ENCODE data around the gene ADD3. TPM values are rescaled to one million over a fixed set of nuclear protein-coding genes. Genes with fewer than 3 reads are reported as not detected.

Gene ADD3
- total RNA-seq, 1 donor from 2014 or later: 94.6 TPM

GRCh38 chr10:110067960-110068770 is 60.4 kb downstream of the ADD3 start:
- H3K9me3 ChIP-seq: no peaks in the 10 kb centered on the region
- H3K4me1 ChIP-seq: peaks cover 44% of the 10 kb centered on the region
- peak overlapping the region; percentile 65 for H3K27ac ChIP-seq
- no peaks in the 10 kb centered on the region for H3K27me3 ChIP-seq (ENCODE audit: low read depth)
- no peak for TF ChIP-seq CTCF (IDR thresholded peaks at IDR 0.05)
- intact Hi-C loops (cut with DNase I): no loop called here
- ATAC-seq (peak; percentile 79 to 83), DNase-seq (no peak)
- H3K36me3 ChIP-seq: no peaks in the 10 kb centered on the region
- no peak overlapping the region for H3K4me3 ChIP-seq

GRCh38 chr10:110068780-110069179 is 61.0 kb downstream of the ADD3 start:
- H3K4me3 ChIP-seq: no peak overlapping the region
- H3K9me3 ChIP-seq: no peaks in the 10 kb centered on the region
- DNase-seq: no peak
- H3K27ac ChIP-seq: peak overlapping the region; percentile 65
- H3K27me3 ChIP-seq (ENCODE audit: low read depth): no peaks in the 10 kb centered on the region
- H3K36me3 ChIP-seq: no peaks in the 10 kb centered on the region
- ATAC-seq: no peak
- intact Hi-C loops (cut with DNase I): no loop called here
- no peak for TF ChIP-seq CTCF (IDR thresholded peaks at IDR 0.05)
- H3K4me1 ChIP-seq: peaks cover 46% of the 10 kb centered on the region

- peaks cover 54% of the 10 kb centered on the region for H3K4me1 ChIP-seq
These were observed 61.8 kb downstream of the ADD3 start for GRCh38 chr10:110069502-110069982.

GRCh38 chr10:110073896-110074295 is 66.1 kb downstream of the ADD3 start:
- TF ChIP-seq CTCF (IDR thresholded peaks at IDR 0.05): no peak
- DNase-seq: no peak
- H3K27ac ChIP-seq: peak overlapping the region; percentile 56

More at GRCh38 chr10:110069502-110069982, 61.8 kb downstream of the ADD3 start:
- Histone ChIP-seq H3K27ac (peak overlapping the region; percentile 65), H3K4me3 (no peak overlapping the region), H3K9me3 (no peaks in the 10 kb centered on the region), H3K27me3 (ENCODE audit: low read depth) (no peaks in the 10 kb centered on the region), H3K36me3 (no peaks in the 10 kb centered on the region)
- no peak for TF ChIP-seq CTCF (IDR thresholded peaks at IDR 0.05)
- peak in 1 of 2 donors; percentile 56 for ATAC-seq
- DNase-seq: no peak
- intact Hi-C loops (cut with DNase I): no loop called here

GRCh38 chr10:110074298-110074697 is 66.5 kb downstream of the ADD3 start:
- H3K27ac ChIP-seq: peak overlapping the region; percentile 56
- no peak overlapping the region for H3K4me3 ChIP-seq
- no peak for TF ChIP-seq CTCF (IDR thresholded peaks at IDR 0.05)
- peaks cover 76% of the 10 kb centered on the region for H3K4me1 ChIP-seq
- ATAC-seq (peak; percentile 24 to 63), DNase-seq (no peak)
- H3K36me3 ChIP-seq: no peaks in the 10 kb centered on the region
- intact Hi-C loops (cut with DNase I): no loop called here
- H3K27me3 ChIP-seq (ENCODE audit: low read depth): no peaks in the 10 kb centered on the region
- H3K9me3 ChIP-seq: no peaks in the 10 kb centered on the region

More at GRCh38 chr10:110073896-110074295, 66.1 kb downstream of the ADD3 start:
- Histone ChIP-seq H3K4me1 (peaks cover 78% of the 10 kb centered on the region), H3K36me3 (no peaks in the 10 kb centered on the region), H3K27me3 (ENCODE audit: low read depth) (no peaks in the 10 kb centered on the region), H3K4me3 (no peak overlapping the region), H3K9me3 (no peaks in the 10 kb centered on the region)
- intact Hi-C loops (cut with DNase I): no loop called here
- no peak for ATAC-seq

All from lower lobe of right lung (tissue), 2 donors.